Ishikawa (cell line): ENCODE measurements around the gene ENOSF1.

ENCODE experiments used
- CEBPB ChIP-seq: IDR thresholded peaks from 2 replicates; pipeline ENCODE4 v1.6.1; 2012
- CREB1 ChIP-seq: IDR thresholded peaks from 2 replicates; pipeline ENCODE4 v1.6.1; 2012; ENCODE audit warnings: low read depth
- EGR1 ChIP-seq: IDR thresholded peaks from 2 replicates; pipeline ENCODE4 v1.6.1; 2012
- EP300 ChIP-seq: IDR thresholded peaks from 2 replicates; pipeline ENCODE4 v1.6.1; 2012; ENCODE audit warnings: borderline replicate concordance
- FOXM1 ChIP-seq: IDR thresholded peaks from 2 replicates; pipeline ENCODE4 v1.6.1; 2012; ENCODE audit warnings: low read depth, borderline replicate concordance
- MAX ChIP-seq: IDR thresholded peaks from 2 replicates; pipeline ENCODE4 v1.6.1; 2012
- NFIC ChIP-seq: IDR thresholded peaks from 2 replicates; pipeline ENCODE4 v1.6.1; 2012
- REST ChIP-seq: IDR thresholded peaks from 2 replicates; pipeline ENCODE4 v1.6.1; 2012; ENCODE audit warnings: low read depth, mild to moderate bottlenecking
- TAF1 ChIP-seq: IDR thresholded peaks from 2 replicates; pipeline ENCODE4 v1.6.1; 2012; ENCODE audit warnings: low read depth, mild to moderate bottlenecking
- TCF12 ChIP-seq: IDR thresholded peaks from 2 replicates; pipeline ENCODE4 v1.6.1; 2012; ENCODE audit warnings: low read depth
- TEAD4 ChIP-seq: IDR thresholded peaks from 2 replicates; pipeline ENCODE4 v1.6.1; 2012
- USF1 ChIP-seq: IDR thresholded peaks from 2 replicates; pipeline ENCODE4 v1.6.1; 2012

GRCh38 chr18:683531-683930 is 28.9 kb downstream of the ENOSF1 start:
- TF ChIP-seq EP300 = no peak
- TF ChIP-seq REST = no peak
- no peak for TF ChIP-seq TCF12
- TF ChIP-seq FOXM1 = no peak
- TF ChIP-seq NFIC = no peak
- TF ChIP-seq EGR1 = no peak
- TF ChIP-seq TEAD4 = no peak
- no peak for TF ChIP-seq CREB1
- no peak for TF ChIP-seq MAX
- no peak for TF ChIP-seq CEBPB
- TF ChIP-seq TAF1 = no peak
- TF ChIP-seq USF1 = no peak
